ENCODE data around the gene PPM1D.
"Not testable (repeated sequence)": the region's sequence is repeated elsewhere in the genome, so short reads cannot be mapped to it uniquely, and the experiment has no call there.

Gene PPM1D

DNA sequence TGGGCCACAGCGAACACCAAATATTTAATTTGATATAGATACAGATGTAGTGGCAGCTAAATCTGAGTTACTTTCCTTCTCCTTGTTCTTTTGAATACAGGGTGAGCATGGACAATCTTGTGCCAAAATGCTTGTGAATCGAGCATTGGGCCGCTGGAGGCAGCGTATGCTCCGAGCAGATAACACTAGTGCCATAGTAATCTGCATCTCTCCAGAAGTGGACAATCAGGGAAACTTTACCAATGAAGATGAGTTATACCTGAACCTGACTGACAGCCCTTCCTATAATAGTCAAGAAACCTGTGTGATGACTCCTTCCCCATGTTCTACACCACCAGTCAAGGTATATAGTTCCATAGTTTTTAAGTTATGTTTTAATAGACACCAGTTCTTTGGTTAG, 56.5 kb downstream of the PPM1D start:
- TF ChIP-seq ZFX (IDR thresholded peaks at IDR 0.05; ENCODE audit: borderline replicate concordance), result no peak
- TF ChIP-seq, protein P1, sequence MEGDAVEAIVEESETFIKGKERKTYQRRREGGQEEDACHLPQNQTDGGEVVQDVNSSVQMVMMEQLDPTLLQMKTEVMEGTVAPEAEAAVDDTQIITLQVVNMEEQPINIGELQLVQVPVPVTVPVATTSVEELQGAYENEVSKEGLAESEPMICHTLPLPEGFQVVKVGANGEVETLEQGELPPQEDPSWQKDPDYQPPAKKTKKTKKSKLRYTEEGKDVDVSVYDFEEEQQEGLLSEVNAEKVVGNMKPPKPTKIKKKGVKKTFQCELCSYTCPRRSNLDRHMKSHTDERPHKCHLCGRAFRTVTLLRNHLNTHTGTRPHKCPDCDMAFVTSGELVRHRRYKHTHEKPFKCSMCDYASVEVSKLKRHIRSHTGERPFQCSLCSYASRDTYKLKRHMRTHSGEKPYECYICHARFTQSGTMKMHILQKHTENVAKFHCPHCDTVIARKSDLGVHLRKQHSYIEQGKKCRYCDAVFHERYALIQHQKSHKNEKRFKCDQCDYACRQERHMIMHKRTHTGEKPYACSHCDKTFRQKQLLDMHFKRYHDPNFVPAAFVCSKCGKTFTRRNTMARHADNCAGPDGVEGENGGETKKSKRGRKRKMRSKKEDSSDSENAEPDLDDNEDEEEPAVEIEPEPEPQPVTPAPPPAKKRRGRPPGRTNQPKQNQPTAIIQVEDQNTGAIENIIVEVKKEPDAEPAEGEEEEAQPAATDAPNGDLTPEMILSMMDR (IDR thresholded peaks at IDR 0.05), result no peak
- H3K27ac ChIP-seq, result no peak overlapping the region

DNA sequence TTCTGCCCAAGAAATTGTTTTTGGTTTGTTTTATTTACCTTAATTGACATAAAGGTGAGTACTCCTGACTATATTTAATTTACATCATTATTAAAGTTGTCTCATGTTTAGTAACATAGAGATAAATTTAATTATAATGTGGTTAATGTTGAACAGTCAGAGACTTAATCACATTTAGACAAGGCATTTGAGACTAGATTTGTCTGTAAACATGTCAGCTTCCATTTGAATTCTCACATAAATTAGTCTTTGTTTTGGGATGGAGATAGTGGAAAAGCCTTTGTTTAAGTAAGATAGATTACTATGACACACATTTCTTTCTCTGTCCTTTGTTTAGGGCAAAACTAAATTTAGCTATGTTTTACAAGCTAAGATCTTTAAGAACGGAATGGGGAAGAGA, 59.2 kb downstream of the PPM1D start:
- H3K27ac ChIP-seq, result no peak overlapping the region
- TF ChIP-seq, protein P1 (IDR thresholded peaks at IDR 0.05), result no peak
- TF ChIP-seq ZFX (IDR thresholded peaks at IDR 0.05; ENCODE audit: borderline replicate concordance), result no peak

DNA sequence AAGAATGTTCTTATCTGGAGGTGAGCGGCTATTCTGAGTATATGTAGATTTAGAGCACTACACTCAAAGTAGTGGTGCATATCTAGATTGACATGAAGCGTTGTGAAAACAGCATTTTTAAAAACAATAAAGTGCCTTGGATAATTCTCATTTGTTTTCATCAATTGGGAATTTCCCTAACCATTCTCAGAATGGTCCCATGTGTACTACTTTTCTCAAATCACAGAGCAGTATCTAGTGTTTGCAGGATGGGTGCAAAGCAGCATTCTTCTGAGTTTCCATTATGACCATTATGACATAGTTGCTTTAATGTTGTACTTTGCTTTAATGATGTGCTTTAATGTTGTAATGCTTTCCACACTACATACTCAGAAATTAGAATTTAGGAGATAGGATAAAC, 61.5 kb downstream of the PPM1D start:
- no peak for TF ChIP-seq ZFX (IDR thresholded peaks at IDR 0.05; ENCODE audit: borderline replicate concordance)
- TF ChIP-seq, protein P1 (IDR thresholded peaks at IDR 0.05), result no peak
- no peak overlapping the region for H3K27ac ChIP-seq

DNA sequence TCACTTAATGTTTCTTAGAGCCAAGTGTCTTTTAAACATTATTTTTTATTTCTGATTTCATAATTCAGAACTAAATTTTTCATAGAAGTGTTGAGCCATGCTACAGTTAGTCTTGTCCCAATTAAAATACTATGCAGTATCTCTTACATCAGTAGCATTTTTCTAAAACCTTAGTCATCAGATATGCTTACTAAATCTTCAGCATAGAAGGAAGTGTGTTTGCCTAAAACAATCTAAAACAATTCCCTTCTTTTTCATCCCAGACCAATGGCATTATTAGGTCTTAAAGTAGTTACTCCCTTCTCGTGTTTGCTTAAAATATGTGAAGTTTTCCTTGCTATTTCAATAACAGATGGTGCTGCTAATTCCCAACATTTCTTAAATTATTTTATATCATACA, 64.0 kb downstream of the PPM1D start:
- TF ChIP-seq, protein P1 (IDR thresholded peaks at IDR 0.05), result no peak
- TF ChIP-seq ZFX (IDR thresholded peaks at IDR 0.05; ENCODE audit: borderline replicate concordance), result no peak
- no peak overlapping the region for H3K27ac ChIP-seq

DNA sequence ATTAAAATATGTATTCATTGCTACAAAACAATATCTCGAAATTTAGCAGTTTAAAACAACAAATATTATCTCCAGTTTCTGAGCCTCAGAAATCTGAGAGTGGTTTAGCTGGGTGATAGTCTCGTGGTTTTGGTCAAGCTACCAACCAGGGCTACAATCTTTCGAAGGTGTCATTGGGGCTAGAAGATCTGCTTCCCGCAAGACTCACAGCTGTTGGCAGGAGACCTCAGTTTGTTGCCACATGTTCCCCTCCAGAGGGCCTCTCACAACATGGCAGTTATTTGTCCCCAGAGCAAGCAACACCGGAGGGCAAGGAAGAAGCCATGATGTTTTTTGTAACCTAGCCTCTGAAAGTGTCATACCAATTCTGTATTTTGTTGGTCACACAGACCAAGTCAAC, 65.6 kb downstream of the PPM1D start:
- TF ChIP-seq, protein P1 (IDR thresholded peaks at IDR 0.05), result no peak
- no peak for TF ChIP-seq ZFX (IDR thresholded peaks at IDR 0.05; ENCODE audit: borderline replicate concordance)
- no peak overlapping the region for H3K27ac ChIP-seq

DNA sequence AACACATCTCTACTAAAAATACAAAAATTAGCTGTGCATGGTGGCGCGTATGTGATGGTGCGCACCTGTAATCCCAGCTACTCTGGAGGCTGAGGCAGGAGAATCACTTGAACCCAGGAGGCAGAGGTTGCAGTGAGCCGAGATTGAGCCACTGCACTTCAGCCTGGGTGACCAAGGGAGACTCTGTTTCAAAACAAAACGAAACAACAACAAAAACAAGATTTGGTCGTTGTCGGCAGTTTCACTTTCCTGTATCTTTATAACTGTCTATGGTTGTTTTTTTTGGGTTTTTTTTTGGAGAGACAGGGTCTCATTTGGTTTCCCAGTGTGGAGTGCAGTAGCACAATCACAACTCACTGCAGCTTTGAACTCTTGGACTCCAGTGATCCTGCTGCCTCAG, 68.7 kb downstream of the PPM1D start:
- not testable (repeated sequence) for H3K27ac ChIP-seq

DNA sequence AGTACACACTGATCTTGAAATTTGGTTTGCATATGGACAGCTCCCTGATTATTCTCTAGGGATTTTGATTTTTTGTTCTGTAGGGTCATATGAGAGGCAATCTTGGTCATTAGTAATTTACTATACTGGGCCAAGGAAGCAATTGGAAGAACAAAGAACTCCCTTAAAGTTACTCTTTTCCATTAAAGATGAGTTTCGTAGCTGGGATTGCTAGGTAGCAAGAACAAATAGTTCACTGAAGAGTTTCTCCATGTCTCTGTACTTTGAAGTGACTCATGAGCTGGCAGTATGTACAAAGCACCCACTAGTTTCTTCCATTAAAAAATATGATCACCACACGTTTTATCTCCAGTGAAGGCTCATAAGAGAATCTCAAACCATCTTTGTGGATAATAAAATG, 71.5 kb downstream of the PPM1D start:
- H3K27ac ChIP-seq, result no peak overlapping the region
- no peak for TF ChIP-seq ZFX (IDR thresholded peaks at IDR 0.05; ENCODE audit: borderline replicate concordance)

DNA sequence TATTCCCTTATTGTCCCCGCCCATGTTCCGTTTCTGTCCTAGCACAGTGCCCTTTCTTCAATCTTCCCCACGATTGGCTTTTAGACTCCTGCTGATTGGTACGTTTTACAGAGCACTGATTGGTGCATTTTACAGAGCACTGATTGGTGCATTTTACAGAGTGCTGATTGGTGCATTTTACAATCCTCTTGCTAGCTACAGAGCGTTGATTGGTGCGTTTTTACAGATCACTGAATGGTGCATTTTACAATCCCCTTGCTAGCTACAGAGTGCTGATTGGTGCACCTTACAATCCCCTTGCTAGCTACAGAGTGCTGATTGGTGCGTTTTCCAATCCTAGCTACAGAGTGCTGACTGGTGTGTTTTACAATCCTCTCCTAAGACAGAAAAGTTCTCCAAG, 74.6 kb downstream of the PPM1D start:
- H3K27ac ChIP-seq, result not testable (repeated sequence)

DNA sequence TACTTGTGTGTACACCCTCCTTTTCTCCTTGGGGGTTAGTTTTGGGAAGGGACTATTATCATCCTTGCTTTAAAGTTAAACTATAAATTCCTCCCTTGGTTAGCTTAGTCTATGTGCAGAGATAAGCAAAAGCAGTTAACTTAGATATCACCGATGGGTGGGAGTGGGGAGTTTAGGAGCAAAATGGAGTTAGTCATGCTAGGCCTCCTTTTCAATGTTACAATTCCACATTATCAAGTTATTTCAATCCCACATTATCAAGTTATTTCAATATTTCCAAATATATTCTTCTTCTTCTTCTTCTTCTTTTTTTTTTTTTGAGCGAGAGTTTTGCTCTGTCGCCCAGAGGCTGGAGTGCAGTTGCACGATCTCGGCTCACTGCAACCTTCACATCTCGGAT, 76.0 kb downstream of the PPM1D start:
- no peak for TF ChIP-seq ZFX (IDR thresholded peaks at IDR 0.05; ENCODE audit: borderline replicate concordance)
- TF ChIP-seq, protein P1 (IDR thresholded peaks at IDR 0.05), result no peak
- no peak overlapping the region for H3K27ac ChIP-seq

All from 22Rv1 (cell line).